ENCODE results near the gene HIP1R. TPM values are rescaled to one million over a fixed set of nuclear protein-coding genes. Genes with fewer than 3 reads are reported as not detected.

Gene HIP1R
- total RNA-seq, 1 donor from 2014 or later = 61.1 TPM

DNA sequence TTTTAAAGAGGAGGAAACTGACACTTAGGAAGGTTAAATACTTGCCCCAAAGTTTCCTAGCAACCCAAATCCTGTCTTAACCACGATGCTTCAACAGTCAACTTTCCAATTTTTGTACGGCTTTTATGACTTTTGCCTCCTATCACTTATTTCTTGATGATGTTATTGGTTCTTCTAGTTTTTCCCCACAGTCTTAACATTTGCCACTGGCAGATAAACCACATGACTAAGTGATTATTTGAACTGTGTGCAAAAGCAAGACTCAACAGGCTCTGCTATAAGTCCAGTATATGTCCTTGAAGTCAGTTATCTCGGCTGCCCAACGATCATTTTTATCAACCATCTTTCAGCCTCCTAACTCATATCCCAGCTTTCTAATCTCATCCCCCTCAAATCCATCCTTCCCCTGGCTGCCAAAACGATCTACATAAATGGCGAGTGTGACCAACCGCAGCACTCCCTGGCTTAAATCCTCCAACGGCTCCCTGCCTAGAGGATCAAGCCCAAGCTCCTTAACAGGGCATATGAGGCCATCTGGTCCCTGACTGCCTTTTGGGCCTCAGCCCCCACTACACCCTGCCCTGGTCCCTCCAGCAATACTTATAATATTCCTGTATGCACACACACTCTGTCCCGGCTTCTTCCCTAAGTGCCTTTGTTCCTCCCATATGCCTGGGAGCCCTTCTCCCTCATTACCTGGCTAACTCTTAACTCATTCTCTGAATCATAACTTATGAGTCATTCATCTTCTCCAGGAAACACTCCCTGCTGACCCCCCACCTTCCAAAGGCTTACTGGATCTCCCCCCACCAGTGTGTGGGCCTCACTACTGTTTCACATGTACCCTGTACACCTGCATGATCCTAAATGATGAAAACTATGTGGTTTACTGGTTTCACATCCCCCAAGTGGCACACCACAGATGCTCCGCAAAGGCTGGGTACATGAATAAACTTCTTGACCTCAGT, 51.9 kb downstream of the HIP1R start:
- H3K27ac Mint-ChIP-seq = no peak overlapping the region
- H3K4me1 Mint-ChIP-seq (ENCODE audit: low read depth) = peaks cover 40% of the 10 kb centered on the region
- DNase-seq (ENCODE audit: low spot score, unreplicated experiment) = no peak

DNA sequence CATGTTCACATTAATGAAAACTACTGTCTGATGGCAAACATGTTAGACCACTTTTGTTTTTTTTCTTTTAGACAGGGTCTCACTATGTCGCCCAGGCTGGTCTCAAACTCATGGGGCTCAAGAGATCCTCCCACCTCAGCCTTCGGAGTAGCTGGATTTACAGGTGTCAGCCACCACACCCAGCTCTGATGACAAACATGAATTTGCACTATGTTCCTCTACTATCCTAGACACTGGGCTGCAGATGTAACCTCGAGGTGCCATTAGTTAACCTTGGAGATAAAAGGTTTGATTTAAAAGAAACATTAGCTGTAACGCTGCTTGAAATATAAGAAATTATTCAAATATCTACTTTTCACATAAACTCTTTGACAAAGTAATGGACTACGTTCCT, 52.6 kb downstream of the HIP1R start:
- no peaks in the 10 kb centered on the region for H3K27me3 Mint-ChIP-seq
- TF ChIP-seq, protein P1, sequence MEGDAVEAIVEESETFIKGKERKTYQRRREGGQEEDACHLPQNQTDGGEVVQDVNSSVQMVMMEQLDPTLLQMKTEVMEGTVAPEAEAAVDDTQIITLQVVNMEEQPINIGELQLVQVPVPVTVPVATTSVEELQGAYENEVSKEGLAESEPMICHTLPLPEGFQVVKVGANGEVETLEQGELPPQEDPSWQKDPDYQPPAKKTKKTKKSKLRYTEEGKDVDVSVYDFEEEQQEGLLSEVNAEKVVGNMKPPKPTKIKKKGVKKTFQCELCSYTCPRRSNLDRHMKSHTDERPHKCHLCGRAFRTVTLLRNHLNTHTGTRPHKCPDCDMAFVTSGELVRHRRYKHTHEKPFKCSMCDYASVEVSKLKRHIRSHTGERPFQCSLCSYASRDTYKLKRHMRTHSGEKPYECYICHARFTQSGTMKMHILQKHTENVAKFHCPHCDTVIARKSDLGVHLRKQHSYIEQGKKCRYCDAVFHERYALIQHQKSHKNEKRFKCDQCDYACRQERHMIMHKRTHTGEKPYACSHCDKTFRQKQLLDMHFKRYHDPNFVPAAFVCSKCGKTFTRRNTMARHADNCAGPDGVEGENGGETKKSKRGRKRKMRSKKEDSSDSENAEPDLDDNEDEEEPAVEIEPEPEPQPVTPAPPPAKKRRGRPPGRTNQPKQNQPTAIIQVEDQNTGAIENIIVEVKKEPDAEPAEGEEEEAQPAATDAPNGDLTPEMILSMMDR (IDR thresholded peaks at IDR 0.05; ENCODE audit: unreplicated experiment) = no peak
- H3K27ac Mint-ChIP-seq = no peak overlapping the region
- DNase-seq (ENCODE audit: low spot score, unreplicated experiment) = no peak
- H3K4me1 Mint-ChIP-seq (ENCODE audit: low read depth) = peaks cover 44% of the 10 kb centered on the region
- H3K4me3 Mint-ChIP-seq (ENCODE audit: low read depth) = no peak overlapping the region
- peaks cover 2% of the 10 kb centered on the region for H3K36me3 Mint-ChIP-seq (ENCODE audit: insufficient read depth)
- no peaks in the 10 kb centered on the region for H3K9me3 Mint-ChIP-seq (ENCODE audit: low read depth)

More for the DNA sequence above, 51.9 kb downstream of the HIP1R start:
- no peaks in the 10 kb centered on the region for H3K27me3 Mint-ChIP-seq
- peaks cover 2% of the 10 kb centered on the region for H3K36me3 Mint-ChIP-seq (ENCODE audit: insufficient read depth)
- H3K4me3 Mint-ChIP-seq (ENCODE audit: low read depth) = no peak overlapping the region
- TF ChIP-seq, protein P1 (IDR thresholded peaks at IDR 0.05; ENCODE audit: unreplicated experiment) = no peak
- H3K9me3 Mint-ChIP-seq (ENCODE audit: low read depth) = no peaks in the 10 kb centered on the region

DNA sequence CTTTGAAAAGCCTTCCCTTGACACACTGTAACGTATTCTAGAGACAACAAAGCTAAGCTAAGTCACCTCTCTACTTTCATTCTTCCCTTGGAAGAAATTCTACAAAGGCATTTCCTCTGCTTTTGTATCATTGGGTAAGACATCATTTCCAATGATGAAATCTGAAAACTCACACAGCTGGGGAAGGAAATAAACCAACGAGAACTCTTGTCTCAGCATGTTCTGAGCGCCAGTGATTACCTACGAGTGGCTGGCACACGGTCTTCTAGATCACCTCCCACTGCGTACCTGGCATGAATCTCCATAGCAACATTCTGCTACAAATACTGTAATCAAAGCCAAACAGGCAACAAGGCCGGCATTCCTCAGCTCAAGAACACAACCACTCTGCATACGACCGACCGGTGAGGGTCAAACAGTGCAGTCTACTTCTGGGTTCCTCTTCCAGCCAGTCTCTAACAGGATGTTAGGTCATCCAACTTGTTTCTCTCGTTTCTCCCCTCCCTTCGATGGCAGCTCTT, 53.0 kb downstream of the HIP1R start:
- DNase-seq (ENCODE audit: low spot score, unreplicated experiment) = no peak

DNA sequence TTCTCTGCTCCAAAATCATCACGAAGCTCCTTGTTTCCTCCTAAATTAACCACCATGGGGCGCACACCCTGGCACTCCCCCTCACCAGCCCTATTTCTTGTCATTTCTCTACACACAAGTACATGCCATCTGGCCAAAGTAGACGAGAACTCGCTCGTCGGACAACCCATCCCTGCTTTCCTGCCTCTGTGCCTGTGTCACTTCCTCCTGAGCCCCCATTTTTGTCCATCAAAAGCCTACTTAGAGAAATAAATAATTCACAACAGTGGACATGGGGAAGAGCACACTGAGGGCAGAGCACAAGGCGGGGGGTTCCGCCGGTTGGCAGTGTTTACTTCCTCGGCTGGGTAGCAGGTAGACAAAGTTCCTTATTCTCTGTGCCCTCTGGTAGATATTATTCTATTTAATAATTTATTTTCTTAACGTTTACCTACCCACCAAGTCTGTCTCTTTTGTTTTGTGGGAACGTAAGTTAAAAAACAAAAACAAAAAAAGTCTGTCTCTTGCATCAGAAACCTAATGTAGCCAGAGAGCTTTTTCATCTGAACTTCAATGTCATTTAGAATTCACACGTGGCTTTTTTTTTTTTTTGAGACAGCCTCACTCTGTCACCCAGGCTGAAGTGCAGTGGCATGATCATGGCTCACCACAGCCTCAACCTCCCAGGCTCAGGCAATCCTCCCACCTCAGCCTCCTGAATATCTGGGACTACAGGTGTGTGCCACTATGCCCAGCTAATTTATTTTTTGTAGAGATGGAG, 54.7 kb downstream of the HIP1R start:
- TF ChIP-seq, protein P1 (IDR thresholded peaks at IDR 0.05; ENCODE audit: unreplicated experiment) = no peak
- Mint-ChIP-seq H3K9me3 (ENCODE audit: low read depth) (no peaks in the 10 kb centered on the region), H3K36me3 (ENCODE audit: insufficient read depth) (no peaks in the 10 kb centered on the region), H3K27ac (peak overlapping the region; percentile 8), H3K4me1 (ENCODE audit: low read depth) (peaks cover 56% of the 10 kb centered on the region), H3K4me3 (ENCODE audit: low read depth) (no peak overlapping the region), H3K27me3 (no peaks in the 10 kb centered on the region)
- DNase-seq (ENCODE audit: low spot score, unreplicated experiment) = no peak

More for the DNA sequence above, 53.0 kb downstream of the HIP1R start:
- TF ChIP-seq, protein P1 (IDR thresholded peaks at IDR 0.05; ENCODE audit: unreplicated experiment) = no peak
- Mint-ChIP-seq H3K9me3 (ENCODE audit: low read depth) (no peaks in the 10 kb centered on the region), H3K4me1 (ENCODE audit: low read depth) (peaks cover 46% of the 10 kb centered on the region), H3K36me3 (ENCODE audit: insufficient read depth) (peaks cover 2% of the 10 kb centered on the region), H3K27ac (peak overlapping the region; percentile 77), H3K27me3 (no peaks in the 10 kb centered on the region), H3K4me3 (ENCODE audit: low read depth) (no peak overlapping the region)

Data from progenitor cell of endocrine pancreas (in vitro differentiated cells).